CD4-positive, alpha-beta memory T cell (primary cell): Measurements from ENCODE around the gene SLFN5. TPM values are rescaled to one million over a fixed set of nuclear protein-coding genes. Genes with fewer than 3 reads are reported as not detected.
A peak's percentile ranks its signal among the peaks of the same experiment; 100 is the strongest.
"Not testable (repeated sequence)": the region's sequence is repeated elsewhere in the genome, so short reads cannot be mapped to it uniquely, and the experiment has no call there.

ENCODE experiments used
- CTCF ChIA-PET: fragments of 350-600 bp; sonication (Branson Sonifier 250); formaldehyde crosslinking; loops from one replicate; lab custom pipeline; 2021; ENCODE audit warnings: inconsistent platforms; ENCODE audit not compliant: partially characterized antibody; lab: Charles Lee
- POLR2A ChIA-PET: fragments of 350-600 bp; sonication (Branson Sonifier 250); formaldehyde crosslinking; loops from one replicate; lab custom pipeline; 2021; ENCODE audit not compliant: partially characterized antibody; lab: Charles Lee
- DNase-seq, 5 donors: peaks; one replicate each; pipeline versions ENCODE4 v3.0.0 to v3.0.0-alpha.2; 2020 to 2022; ENCODE audit warnings: mixed read lengths in 1 of 5
- H3K27ac ChIP-seq: one replicate; pipeline ENCODE4 v1.7.0; 2013; ENCODE audit warnings: low read depth, low read length
- H3K27me3 ChIP-seq: 2 replicates; pipeline ENCODE4 v1.7.0; 2013; ENCODE audit warnings: mild to moderate bottlenecking, low read length, moderate library complexity; ENCODE audit not compliant: insufficient read depth
- H3K36me3 ChIP-seq: 2 replicates; pipeline ENCODE4 v1.7.0; 2013; ENCODE audit warnings: mild to moderate bottlenecking, low read length, moderate library complexity; ENCODE audit not compliant: insufficient read depth
- H3K4me1 ChIP-seq: 2 replicates; pipeline ENCODE4 v1.7.0; 2013; ENCODE audit warnings: mild to moderate bottlenecking, low read length, moderate library complexity; ENCODE audit not compliant: insufficient read depth
- H3K4me3 ChIP-seq, 2 donors: one replicate each; pipeline ENCODE4 v1.7.0; 2013; ENCODE audit warnings: low read length in 2 of 2, mild to moderate bottlenecking in 1 of 2
- H3K9me3 ChIP-seq, 2 donors: one replicate each; pipeline ENCODE4 v1.7.0; 2013; ENCODE audit warnings: low read length in 2 of 2, control low read depth in 1 of 2; ENCODE audit not compliant: control insufficient read depth in 1 of 2
- H3K27ac Mint-ChIP-seq, 7 donors: one replicate each; pipeline ENCODE4 v1.8.0; 2020 to 2021; ENCODE audit warnings: mixed read lengths in 7 of 7, mild to moderate bottlenecking in 6 of 7, inconsistent platforms in 3 of 7, moderate library complexity in 3 of 7
- H3K27me3 Mint-ChIP-seq, 2 donors: one replicate each; pipeline ENCODE4 v1.8.0; 2020 to 2021; ENCODE audit warnings: mixed read lengths in 2 of 2
- H3K36me3 Mint-ChIP-seq, 2 donors: one replicate each; pipeline ENCODE4 v1.8.0; 2020 to 2021; ENCODE audit warnings: mixed read lengths in 2 of 2, inconsistent platforms in 1 of 2, mild to moderate bottlenecking in 1 of 2
- H3K4me1 Mint-ChIP-seq, 4 donors: one replicate each; pipeline ENCODE4 v1.8.0; 2020 to 2021; ENCODE audit warnings: mixed read lengths in 4 of 4, mild to moderate bottlenecking in 1 of 4
- H3K4me3 Mint-ChIP-seq, 8 donors: one replicate each; pipeline ENCODE4 v1.8.0; 2020 to 2021; ENCODE audit warnings: mixed read lengths in 8 of 8, mild to moderate bottlenecking in 7 of 8, moderate library complexity in 6 of 8, inconsistent platforms in 3 of 8
- H3K9me3 Mint-ChIP-seq, 8 donors: one replicate each; pipeline ENCODE4 v1.8.0; 2020 to 2021; ENCODE audit warnings: mixed read lengths in 8 of 8, mild to moderate bottlenecking in 5 of 8, inconsistent platforms in 3 of 8, moderate library complexity in 1 of 8
- intact Hi-C: fragments of 100-400 bp; cut with micrococcal nuclease; formaldehyde crosslinking; loops from one replicate; pipeline ENCODE4 v1.15.1; 2023
- polyA plus RNA-seq, 2 donors: library from polyadenylated mRNA; unstranded; fragments of 300-500 nt; fragmentation: Illumina TruSeq; gene quantifications; one replicate each; pipeline ENCODE4 v1.2.3, GENCODE V29; 2021
- total RNA-seq, 2 experiments: library from RNA; stranded (reverse); gene quantifications; one replicate each; pipeline ENCODE4 v1.2.3, GENCODE V29; 2021

The SLFN5 gene
- total and polyA plus RNA-seq, 4 experiments from 2014 or later = 73.4 to 188 (median 167) TPM

DNA sequence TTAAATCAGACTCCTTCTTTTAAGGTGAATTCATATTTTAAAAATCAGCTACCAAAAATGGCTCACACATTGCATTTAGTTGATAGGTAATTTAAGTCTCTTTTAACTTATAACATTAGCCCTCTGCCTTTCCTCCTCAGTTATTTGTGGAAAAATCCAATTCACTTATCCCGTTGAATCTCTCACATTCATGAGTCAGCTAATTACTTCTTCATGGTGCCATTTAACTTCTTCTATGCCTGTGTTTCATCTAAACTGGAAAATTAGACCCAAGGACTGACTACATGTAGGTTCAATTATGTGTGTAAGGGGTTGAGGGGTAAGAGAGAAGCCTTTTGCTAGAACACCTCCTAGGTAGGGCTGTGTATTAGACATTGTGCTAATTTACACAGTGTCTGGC is 18.4 kb upstream of the SLFN5 start:
- H3K4me3 Mint-ChIP-seq = no peak overlapping the region
- H3K27me3 Mint-ChIP-seq = no peaks in the 10 kb centered on the region
- no peaks in the 10 kb centered on the region for H3K27me3 ChIP-seq
- H3K9me3 ChIP-seq = peaks cover 0 to 4% of the 10 kb centered on the region in 2 donors
- peak overlapping the region in 3 of 7 donors; percentile 48 to 71 (median 54) for H3K27ac Mint-ChIP-seq
- no peak for DNase-seq
- H3K27ac ChIP-seq = no peak overlapping the region
- ChIA-PET POLR2A (interaction anchor here (1.0 to 12.7 kb wide), 2 partner anchors 14 to 33 kb away, joined by 3 to 256 read pairs; partner anchors contain the start of gene SLFN5), CTCF (interaction anchor here (2.4 kb wide), 1 partner anchor 16 kb away, joined by 9 read pairs; no protein-coding TSS in a partner anchor)
- intact Hi-C loops = no loop called here
- no peaks in the 10 kb centered on the region for H3K36me3 ChIP-seq
- peaks cover 29 to 56% (median 44%) of the 10 kb centered on the region in 4 donors for H3K4me1 Mint-ChIP-seq
- H3K4me3 ChIP-seq = no peak overlapping the region
- H3K9me3 Mint-ChIP-seq = peaks cover 0 to 11% (median 7%) of the 10 kb centered on the region in 8 donors
- H3K4me1 ChIP-seq = peaks cover 30% of the 10 kb centered on the region
- peaks cover 10 to 18% of the 10 kb centered on the region in 2 donors for H3K36me3 Mint-ChIP-seq

DNA sequence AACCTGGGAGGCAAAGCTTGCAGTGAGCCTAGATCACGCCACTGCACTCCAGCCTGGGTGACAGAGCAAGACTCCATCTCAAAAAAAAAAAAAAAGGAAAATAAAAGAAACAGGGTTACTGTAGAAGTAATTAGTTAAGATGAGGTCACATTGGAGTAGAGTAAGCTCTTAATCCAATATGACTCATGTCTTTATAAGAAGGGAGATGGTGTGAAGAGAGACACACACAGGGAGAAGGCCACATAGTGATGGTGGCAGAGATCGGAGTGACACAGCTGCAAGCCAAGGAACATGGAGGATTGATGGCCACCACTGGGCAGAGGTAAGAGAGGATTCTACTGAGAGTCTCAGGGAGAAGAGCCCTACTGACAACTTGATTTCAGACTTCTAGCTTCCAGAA is 15.3 kb upstream of the SLFN5 start:
- Histone ChIP-seq H3K9me3 (peaks cover 0 to 2% of the 10 kb centered on the region in 2 donors), H3K4me3 (no peak overlapping the region), H3K27me3 (no peaks in the 10 kb centered on the region), H3K4me1 (peaks cover 17% of the 10 kb centered on the region), H3K27ac (no peak overlapping the region), H3K36me3 (no peaks in the 10 kb centered on the region)
- CTCF ChIA-PET = interaction anchor here (1.0 to 2.5 kb wide), 2 partner anchors 9 to 14 kb away, joined by 3 to 12 read pairs; no protein-coding TSS in a partner anchor
- DNase-seq = no peak
- no peaks in the 10 kb centered on the region for H3K27me3 Mint-ChIP-seq
- POLR2A ChIA-PET = interaction anchor here (1.1 to 12.7 kb wide), 3 partner anchors 11 to 304 kb away, joined by 5 to 256 read pairs (median 20); partner anchors contain the start of gene SLFN5
- H3K4me3 Mint-ChIP-seq = no peak overlapping the region
- peaks cover 31 to 52% (median 39%) of the 10 kb centered on the region in 4 donors for H3K4me1 Mint-ChIP-seq
- H3K36me3 Mint-ChIP-seq = peaks cover 16 to 36% of the 10 kb centered on the region in 2 donors
- H3K27ac Mint-ChIP-seq = peak overlapping the region in 1 of 7 donors; percentile 29
- intact Hi-C loops = no loop called here
- peaks cover 1 to 14% (median 6%) of the 10 kb centered on the region in 8 donors for H3K9me3 Mint-ChIP-seq

- Histone ChIP-seq H3K4me1 (peaks cover 23% of the 10 kb centered on the region), H3K27ac (no peak overlapping the region), H3K36me3 (no peaks in the 10 kb centered on the region), H3K4me3 (no peak overlapping the region), H3K27me3 (no peaks in the 10 kb centered on the region), H3K9me3 (no peaks in the 10 kb centered on the region)
- intact Hi-C loops = no loop called here
- H3K27me3 Mint-ChIP-seq = no peaks in the 10 kb centered on the region
- ChIA-PET POLR2A (no interaction called here), CTCF (interaction anchor here (1.3 to 2.5 kb wide), 2 partner anchors 12 to 16 kb away, joined by 3 to 12 read pairs; no protein-coding TSS in a partner anchor)
- H3K9me3 Mint-ChIP-seq = peaks cover 0 to 8% (median under 1%) of the 10 kb centered on the region in 8 donors
- peak overlapping the region in 1 of 7 donors; percentile 17 for H3K27ac Mint-ChIP-seq
- H3K4me1 Mint-ChIP-seq = peaks cover 25 to 58% (median 40%) of the 10 kb centered on the region in 4 donors
- peaks cover 11 to 27% of the 10 kb centered on the region in 2 donors for H3K36me3 Mint-ChIP-seq
- H3K4me3 Mint-ChIP-seq = peak overlapping the region in 1 of 8 donors; percentile 51
- no peak for DNase-seq
These were observed 13.2 kb upstream of the SLFN5 start for GRCh38 chr17:35229638-35230037.

DNA sequence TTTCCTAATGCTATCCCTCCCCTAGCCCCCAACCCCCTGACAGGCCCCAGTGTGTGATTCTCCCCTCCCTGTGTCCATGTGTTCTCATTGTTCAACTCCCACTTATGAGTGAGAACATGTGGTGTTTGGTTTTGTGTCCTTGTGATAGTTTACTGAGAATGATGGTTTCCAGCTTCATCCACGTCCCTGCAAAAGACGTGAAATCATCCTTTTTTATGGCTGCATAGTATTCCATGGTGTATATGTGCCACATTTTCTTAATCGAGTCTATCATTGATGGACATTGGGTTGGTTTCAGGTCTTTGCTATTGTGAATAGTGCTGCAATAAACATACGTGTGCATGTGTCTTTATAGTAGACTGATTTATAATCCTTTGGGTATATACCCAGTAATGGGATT is 8.6 kb upstream of the SLFN5 start:
- peak overlapping the region in 2 of 7 donors; percentile 5 to 81 for H3K27ac Mint-ChIP-seq
- DNase-seq, H3K9me3 Mint-ChIP-seq, CTCF ChIA-PET, intact Hi-C loops, H3K27me3 Mint-ChIP-seq, H3K27ac ChIP-seq, H3K9me3 ChIP-seq, H3K4me3 ChIP-seq, H3K4me3 Mint-ChIP-seq, H3K27me3 ChIP-seq, H3K36me3 ChIP-seq: not testable (repeated sequence)
- POLR2A ChIA-PET = interaction anchor here (1.2 to 13.8 kb wide), 4 partner anchors 8 to 20 kb away, joined by 3 to 256 read pairs (median 12); partner anchors contain the start of gene SLFN5
- peaks cover 16 to 28% of the 10 kb centered on the region in 2 donors for H3K36me3 Mint-ChIP-seq
- H3K4me1 ChIP-seq = peaks cover 69% of the 10 kb centered on the region
- H3K4me1 Mint-ChIP-seq = peaks cover 56 to 88% (median 71%) of the 10 kb centered on the region in 4 donors

DNA sequence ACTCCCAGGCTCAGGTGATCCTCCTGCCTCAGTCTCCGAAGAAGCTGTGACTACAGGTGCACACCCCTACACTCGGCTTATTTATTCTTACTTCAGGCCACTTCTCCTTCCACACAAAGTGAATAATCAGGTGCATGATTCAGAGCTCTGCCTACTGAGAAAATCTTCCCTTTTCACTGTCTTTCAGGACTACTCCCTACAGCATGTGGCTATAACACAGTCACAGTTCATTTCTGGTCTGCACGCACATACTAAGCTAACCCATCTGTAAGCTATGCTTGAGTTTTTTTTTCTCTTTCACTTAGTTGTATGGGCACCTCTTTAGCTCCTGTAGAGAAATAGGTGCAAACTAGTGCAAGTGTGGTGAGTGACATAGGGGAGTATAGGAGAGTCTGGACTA is 7.6 kb upstream of the SLFN5 start:
- Histone ChIP-seq H3K4me1 (peaks cover 72% of the 10 kb centered on the region), H3K27me3 (no peaks in the 10 kb centered on the region), H3K36me3 (no peaks in the 10 kb centered on the region), H3K4me3 (no peak overlapping the region), H3K27ac (no peak overlapping the region), H3K9me3 (no peaks in the 10 kb centered on the region)
- Mint-ChIP-seq H3K27ac (peak overlapping the region; percentile 5 to 84 (median 79)), H3K9me3 (peaks cover 0 to 5% (median 0%) of the 10 kb centered on the region in 8 donors), H3K27me3 (no peaks in the 10 kb centered on the region), H3K4me1 (peaks cover 57 to 89% (median 73%) of the 10 kb centered on the region in 4 donors), H3K4me3 (peak overlapping the region in 4 of 8 donors; percentile 13 to 68 (median 55)), H3K36me3 (peaks cover 18 to 26% of the 10 kb centered on the region in 2 donors)
- no peak for DNase-seq
- intact Hi-C loops = no loop called here
- ChIA-PET POLR2A (interaction anchor here (0.9 to 13.8 kb wide), 7 partner anchors 12 to 302 kb away, joined by 3 to 432 read pairs (median 3); no protein-coding TSS in a partner anchor), CTCF (interaction anchor here (0.8 to 2.0 kb wide), 5 partner anchors 15 to 299 kb away, joined by 3 to 9 read pairs (median 3); no protein-coding TSS in a partner anchor)

GRCh38 chr17:35235917-35236316 is 7.0 kb upstream of the SLFN5 start:
- peak overlapping the region; percentile 24 to 97 (median 68) for H3K27ac Mint-ChIP-seq
- Histone ChIP-seq H3K4me1 (peaks cover 75% of the 10 kb centered on the region), H3K9me3 (no peaks in the 10 kb centered on the region), H3K4me3 (no peak overlapping the region), H3K27me3 (no peaks in the 10 kb centered on the region), H3K27ac (no peak overlapping the region), H3K36me3 (no peaks in the 10 kb centered on the region)
- H3K9me3 Mint-ChIP-seq = peaks cover 0 to 2% (median 0%) of the 10 kb centered on the region in 8 donors
- H3K27me3 Mint-ChIP-seq = no peaks in the 10 kb centered on the region
- peaks cover 15 to 20% of the 10 kb centered on the region in 2 donors for H3K36me3 Mint-ChIP-seq
- peaks cover 58 to 87% (median 72%) of the 10 kb centered on the region in 4 donors for H3K4me1 Mint-ChIP-seq
- peak overlapping the region in 6 of 8 donors; percentile 39 to 98 (median 62) for H3K4me3 Mint-ChIP-seq
- no peak for DNase-seq
- intact Hi-C loops = no loop called here
- ChIA-PET POLR2A (interaction anchor here (1.0 to 13.8 kb wide), 6 partner anchors 13 to 212 kb away, joined by 3 to 432 read pairs (median 3); no protein-coding TSS in a partner anchor), CTCF (interaction anchor here (0.8 to 2.0 kb wide), 5 partner anchors 15 to 298 kb away, joined by 3 to 9 read pairs (median 3); no protein-coding TSS in a partner anchor)

DNA sequence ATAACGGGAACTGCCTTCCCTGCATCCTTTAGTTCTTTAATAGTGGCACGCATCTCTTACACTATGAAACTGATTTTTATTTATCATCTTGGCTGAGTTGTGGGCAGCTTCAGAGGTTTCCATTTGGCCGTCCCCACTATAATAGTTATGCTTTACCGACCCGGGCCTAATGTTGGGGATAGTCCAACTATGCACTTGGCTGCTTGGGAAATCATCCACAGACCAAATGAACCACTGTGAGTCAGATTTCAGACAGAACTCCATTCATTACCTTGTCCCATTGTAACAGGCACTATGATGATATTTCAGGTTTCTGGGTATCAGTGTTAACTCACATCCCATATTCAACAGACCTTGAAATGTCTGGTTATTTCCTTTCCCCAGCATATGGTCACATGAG is 6.1 kb upstream of the SLFN5 start:
- Histone ChIP-seq H3K9me3 (no peaks in the 10 kb centered on the region), H3K4me1 (peaks cover 70% of the 10 kb centered on the region), H3K36me3 (no peaks in the 10 kb centered on the region), H3K27me3 (no peaks in the 10 kb centered on the region), H3K4me3 (no peak overlapping the region), H3K27ac (peak overlapping the region; percentile 93)
- intact Hi-C loops = no loop called here
- Mint-ChIP-seq H3K36me3 (peaks cover 21 to 23% of the 10 kb centered on the region in 2 donors), H3K4me3 (peak overlapping the region in 7 of 8 donors; percentile 5 to 98 (median 34)), H3K27me3 (no peaks in the 10 kb centered on the region), H3K4me1 (peaks cover 52 to 89% (median 71%) of the 10 kb centered on the region in 4 donors), H3K27ac (peak overlapping the region; percentile 58 to 97 (median 84)), H3K9me3 (peaks cover 0 to 2% (median 0%) of the 10 kb centered on the region in 8 donors)
- ChIA-PET CTCF (interaction anchor here (2.0 to 9.5 kb wide), 2 partner anchors 76 to 300 kb away, joined by 9 to 87 read pairs; partner anchors contain the start of gene SLFN12L), POLR2A (interaction anchor here (1.1 to 13.8 kb wide), 5 partner anchors 14 to 298 kb away, joined by 4 to 432 read pairs (median 256); partner anchors contain the start of gene SLFN12L)
- DNase-seq = no peak
